ENCODE data around the gene GNRHR.

Gene GNRHR

GRCh38 chr4:67754288-67754687 is at the start of gene GNRHR:
TSS of gene GNRHR (minus strand) at chr4:67754388. CDS start at chr4:67754335, 53 bp downstream.
- no peak within 1 kb of the TSS for H3K4me3 Mint-ChIP-seq
- H3K36me3 Mint-ChIP-seq (ENCODE audit: low read depth) = no peaks in the 10 kb centered on the region
- H3K27ac Mint-ChIP-seq = no peak within 1 kb of the TSS
- no peaks in the 10 kb centered on the region for H3K4me1 Mint-ChIP-seq
- no peak for TF ChIP-seq CTCF (IDR thresholded peaks at IDR 0.05; ENCODE audit: unreplicated experiment in 3 of 3)
- H3K9me3 Mint-ChIP-seq = no peaks in the 10 kb centered on the region
- no peaks in the 10 kb centered on the region for H3K27me3 Mint-ChIP-seq (ENCODE audit: low read depth)

- Mint-ChIP-seq H3K4me3 (no peak overlapping the region), H3K27ac (no peak overlapping the region), H3K36me3 (ENCODE audit: low read depth) (no peaks in the 10 kb centered on the region), H3K9me3 (no peaks in the 10 kb centered on the region), H3K27me3 (ENCODE audit: low read depth) (no peaks in the 10 kb centered on the region), H3K4me1 (no peaks in the 10 kb centered on the region)
- no peak for TF ChIP-seq CTCF (IDR thresholded peaks at IDR 0.05; ENCODE audit: unreplicated experiment in 3 of 3)
Observed at GRCh38 chr4:67796810-67797209, 42.6 kb upstream of the GNRHR start.

- Mint-ChIP-seq H3K4me1 (peaks cover under 1% of the 10 kb centered on the region), H3K36me3 (ENCODE audit: low read depth) (no peaks in the 10 kb centered on the region), H3K4me3 (no peak overlapping the region), H3K27ac (no peak overlapping the region), H3K9me3 (no peaks in the 10 kb centered on the region), H3K27me3 (ENCODE audit: low read depth) (no peaks in the 10 kb centered on the region)
- TF ChIP-seq CTCF (IDR thresholded peaks at IDR 0.05; ENCODE audit: unreplicated experiment in 3 of 3) = no peak
Observed at GRCh38 chr4:67790721-67791120, 36.5 kb upstream of the GNRHR start.

GRCh38 chr4:67787311-67787710 is 33.1 kb upstream of the GNRHR start:
- Mint-ChIP-seq H3K4me3 (no peak overlapping the region), H3K9me3 (no peaks in the 10 kb centered on the region), H3K36me3 (ENCODE audit: low read depth) (no peaks in the 10 kb centered on the region), H3K27ac (no peak overlapping the region), H3K4me1 (peaks cover 7% of the 10 kb centered on the region), H3K27me3 (ENCODE audit: low read depth) (no peaks in the 10 kb centered on the region)
- TF ChIP-seq CTCF (IDR thresholded peaks at IDR 0.05; ENCODE audit: unreplicated experiment in 3 of 3) = no peak

GRCh38 chr4:67785528-67785927 is 31.3 kb upstream of the GNRHR start:
- no peak for TF ChIP-seq CTCF (IDR thresholded peaks at IDR 0.05; ENCODE audit: unreplicated experiment in 3 of 3)
- Mint-ChIP-seq H3K4me3 (no peak overlapping the region), H3K9me3 (no peaks in the 10 kb centered on the region), H3K36me3 (ENCODE audit: low read depth) (no peaks in the 10 kb centered on the region), H3K27me3 (ENCODE audit: low read depth) (no peaks in the 10 kb centered on the region), H3K4me1 (peaks cover 7% of the 10 kb centered on the region), H3K27ac (no peak overlapping the region)

- no peak overlapping the region for H3K4me3 Mint-ChIP-seq
- no peaks in the 10 kb centered on the region for H3K36me3 Mint-ChIP-seq (ENCODE audit: low read depth)
- no peak for TF ChIP-seq CTCF (IDR thresholded peaks at IDR 0.05; ENCODE audit: unreplicated experiment in 3 of 3)
- no peaks in the 10 kb centered on the region for H3K9me3 Mint-ChIP-seq
- peaks cover 6% of the 10 kb centered on the region for H3K4me1 Mint-ChIP-seq
- H3K27ac Mint-ChIP-seq = no peak overlapping the region
- H3K27me3 Mint-ChIP-seq (ENCODE audit: low read depth) = no peaks in the 10 kb centered on the region
Observed at GRCh38 chr4:67779631-67780030, 25.4 kb upstream of the GNRHR start.
